Neural progenitor cell (in vitro differentiated cells): ENCODE data around the gene ZNF146. TPM values are rescaled to one million over a fixed set of nuclear protein-coding genes. Genes with fewer than 3 reads are reported as not detected.
"Not testable (repeated sequence)": the region's sequence is repeated elsewhere in the genome, so short reads cannot be mapped to it uniquely, and the experiment has no call there.

Experiments used
- DNase-seq: peaks from one replicate; pipeline ENCODE4 v3.0.0-alpha.2; 2016; ENCODE audit warnings: low spot score
- H2AFZ ChIP-seq: fragments of 200-600 bp; sonication (generic); replicated peaks from 2 replicates; pipeline ENCODE4 v1.6.1; 2016; ENCODE audit warnings: antibody characterized with exemption
- H3F3A ChIP-seq: fragments of 200-600 bp; sonication (generic); 2 replicates; pipeline ENCODE4 v1.6.1; 2016; ENCODE audit warnings: antibody characterized with exemption, low read depth
- H3K27ac ChIP-seq: fragments of 200-600 bp; sonication (generic); 2 replicates; pipeline ENCODE4 v1.5.1; 2016; ENCODE audit warnings: mild to moderate bottlenecking
- H3K27me3 ChIP-seq: fragments of 200-600 bp; sonication (generic); 2 replicates; pipeline ENCODE4 v1.6.1; 2016; ENCODE audit warnings: mild to moderate bottlenecking, moderate library complexity
- H3K36me3 ChIP-seq: fragments of 200-600 bp; sonication (generic); 2 replicates; pipeline ENCODE4 v1.5.1; 2016
- H3K4me1 ChIP-seq: fragments of 200-600 bp; sonication (generic); 2 replicates; pipeline ENCODE4 v1.6.1; 2016; ENCODE audit warnings: mixed run types
- H3K4me2 ChIP-seq: fragments of 200-600 bp; sonication (generic); 2 replicates; pipeline ENCODE4 v1.6.1; 2016
- H3K4me3 ChIP-seq: fragments of 200-600 bp; sonication (generic); 2 replicates; pipeline ENCODE4 v1.5.1; 2016
- H3K79me2 ChIP-seq: fragments of 200-600 bp; sonication (generic); 2 replicates; pipeline ENCODE4 v1.6.1; 2016; ENCODE audit warnings: low read depth
- H3K9ac ChIP-seq: fragments of 200-600 bp; sonication (generic); 2 replicates; pipeline ENCODE4 v1.6.1; 2016
- H3K9me3 ChIP-seq: fragments of 200-600 bp; sonication (generic); 2 replicates; pipeline ENCODE4 v1.5.1; 2016; ENCODE audit warnings: low read depth
- H4K20me1 ChIP-seq: fragments of 200-600 bp; sonication (generic); 2 replicates; pipeline ENCODE4 v1.6.1; 2016; ENCODE audit warnings: low read depth
- H3K27ac Mint-ChIP-seq: 3 replicates; pipeline ENCODE4 v1.8.0; 2021; ENCODE audit warnings: mixed read lengths
- H3K27me3 Mint-ChIP-seq: 2 replicates; pipeline ENCODE4 v1.8.0; 2022; ENCODE audit warnings: low read depth, mild to moderate bottlenecking, inconsistent platforms, moderate library complexity, mixed read lengths; ENCODE audit not compliant: insufficient read depth
- H3K36me3 Mint-ChIP-seq: 3 replicates; pipeline ENCODE4 v1.8.0; 2021; ENCODE audit warnings: mixed read lengths
- H3K4me1 Mint-ChIP-seq: 3 replicates; pipeline ENCODE4 v1.8.0; 2021; ENCODE audit warnings: mixed read lengths
- H3K4me3 Mint-ChIP-seq: 3 replicates; pipeline ENCODE4 v1.8.0; 2021; ENCODE audit warnings: mild to moderate bottlenecking, moderate library complexity, mixed read lengths
- H3K9me3 Mint-ChIP-seq: 3 replicates; pipeline ENCODE4 v1.8.0; 2020; ENCODE audit warnings: mixed read lengths
- CTCF ChIP-seq: fragments of 200-600 bp; sonication (generic); IDR thresholded peaks from 2 replicates; pipeline ENCODE4 v1.5.1; 2017; ENCODE audit warnings: antibody characterized with exemption, mild to moderate bottlenecking
- EZH2 ChIP-seq: fragments of 200-600 bp; sonication (generic); IDR thresholded peaks from 2 replicates; pipeline ENCODE4 v1.6.1; 2017; ENCODE audit warnings: antibody characterized with exemption, mild to moderate bottlenecking, moderate library complexity
- EZH2phosphoT487 ChIP-seq: fragments of 200-600 bp; sonication (generic); IDR thresholded peaks from 2 replicates; pipeline ENCODE4 v1.6.1; 2017; ENCODE audit warnings: antibody characterized with exemption
- total RNA-seq: library from RNA; depleted of rRNA; stranded (reverse); fragments of >200 nt; gene quantifications from 2 replicates; pipeline ENCODE4 v1.2.3, GENCODE V29; 2015; ENCODE audit warnings: low replicate concordance

The ZNF146 gene
- total RNA-seq, 1 donor from 2014 or later: 282 TPM

- DNase-seq: peak; percentile 23
- Mint-ChIP-seq H3K9me3 (no peaks in the 10 kb centered on the region), H3K36me3 (peaks cover 11% of the 10 kb centered on the region), H3K4me1 (no peaks in the 10 kb centered on the region), H3K4me3 (no peak overlapping the region), H3K27ac (no peak overlapping the region), H3K27me3 (no peaks in the 10 kb centered on the region)
- no peak overlapping the region for H3K27ac ChIP-seq
- TF ChIP-seq CTCF (no peak), EZH2phosphoT487 (no peak), EZH2 (no peak)
- no peak overlapping the region for H2AFZ ChIP-seq
- H3K4me1 ChIP-seq: no peaks in the 10 kb centered on the region
- no peaks in the 10 kb centered on the region for H3K27me3 ChIP-seq
- H3K36me3 ChIP-seq: no peaks in the 10 kb centered on the region
- no peak overlapping the region for H3K9ac ChIP-seq
- no peaks in the 10 kb centered on the region for H3K9me3 ChIP-seq
- H3K79me2 ChIP-seq: no peaks in the 10 kb centered on the region
- H3K4me2 ChIP-seq: no peak overlapping the region
- H3F3A ChIP-seq: no peaks in the 10 kb centered on the region
- no peaks in the 10 kb centered on the region for H4K20me1 ChIP-seq
- no peak overlapping the region for H3K4me3 ChIP-seq
These were observed 32.2 kb upstream of the ZNF146 start for GRCh38 chr19:36182612-36183244.

- Mint-ChIP-seq H3K36me3 (peaks cover 11% of the 10 kb centered on the region), H3K27me3 (no peaks in the 10 kb centered on the region), H3K4me3 (no peak overlapping the region), H3K27ac (no peak overlapping the region), H3K4me1 (no peaks in the 10 kb centered on the region), H3K9me3 (no peaks in the 10 kb centered on the region)
- no peak for DNase-seq
- Histone ChIP-seq H3K9ac (no peak overlapping the region), H3K79me2 (no peaks in the 10 kb centered on the region), H3K36me3 (no peaks in the 10 kb centered on the region), H3K27ac (no peak overlapping the region), H3K4me1 (no peaks in the 10 kb centered on the region), H3F3A (no peaks in the 10 kb centered on the region), H3K4me2 (no peak overlapping the region), H3K9me3 (no peaks in the 10 kb centered on the region), H2AFZ (no peak overlapping the region), H3K4me3 (no peak overlapping the region), H4K20me1 (no peaks in the 10 kb centered on the region), H3K27me3 (no peaks in the 10 kb centered on the region)
- TF ChIP-seq EZH2phosphoT487: no peak
- TF ChIP-seq EZH2: no peak
- TF ChIP-seq CTCF: no peak
These were observed 31.7 kb upstream of the ZNF146 start for GRCh38 chr19:36183245-36183628.

- not testable (repeated sequence) for H4K20me1 ChIP-seq, H3K9ac ChIP-seq, H3K36me3 ChIP-seq, H3K27ac Mint-ChIP-seq, H3K4me3 ChIP-seq, H3K27ac ChIP-seq, H3K27me3 Mint-ChIP-seq, H3F3A ChIP-seq, H2AFZ ChIP-seq, H3K4me1 ChIP-seq, H3K9me3 ChIP-seq, H3K4me3 Mint-ChIP-seq, H3K4me1 Mint-ChIP-seq, H3K4me2 ChIP-seq, H3K79me2 ChIP-seq, H3K27me3 ChIP-seq, H3K9me3 Mint-ChIP-seq, DNase-seq
- H3K36me3 Mint-ChIP-seq: peaks cover 16% of the 10 kb centered on the region
These were observed 28.2 kb upstream of the ZNF146 start for GRCh38 chr19:36186722-36187121.

GRCh38 chr19:36196249-36196648 lies 18.7 kb upstream of the ZNF146 start:
- Mint-ChIP-seq H3K27me3 (no peaks in the 10 kb centered on the region), H3K9me3 (no peaks in the 10 kb centered on the region), H3K4me1 (no peaks in the 10 kb centered on the region), H3K27ac (no peak overlapping the region), H3K4me3 (no peak overlapping the region), H3K36me3 (peaks cover 11% of the 10 kb centered on the region)
- no peaks in the 10 kb centered on the region for H3K27me3 ChIP-seq
- no peak overlapping the region for H2AFZ ChIP-seq
- no peaks in the 10 kb centered on the region for H3K79me2 ChIP-seq
- DNase-seq: no peak
- H3K9ac ChIP-seq: no peak overlapping the region
- no peaks in the 10 kb centered on the region for H4K20me1 ChIP-seq
- TF ChIP-seq EZH2phosphoT487 (no peak), CTCF (no peak), EZH2 (no peak)
- H3K27ac ChIP-seq: no peak overlapping the region
- H3K4me1 ChIP-seq: no peaks in the 10 kb centered on the region
- no peak overlapping the region for H3K4me3 ChIP-seq
- no peaks in the 10 kb centered on the region for H3F3A ChIP-seq
- no peak overlapping the region for H3K4me2 ChIP-seq
- H3K9me3 ChIP-seq: no peaks in the 10 kb centered on the region
- H3K36me3 ChIP-seq: no peaks in the 10 kb centered on the region
